ENCODE measurements around the gene SBNO2.

GRCh38 chr19:1214299-1214861 lies 40.3 kb upstream of the SBNO2 start:
- TF ChIP-seq CTCF (IDR thresholded peaks at IDR 0.05) (no peak), POLR2A (IDR thresholded peaks at IDR 0.05) (no peak), POLR2AphosphoS5 (IDR thresholded peaks at IDR 0.05; ENCODE audit: insufficient read depth in 1 of 2, low read depth in 1 of 2) (no peak)

Data from vagina (tissue), 2 donors.